Activated CD4-positive, alpha-beta T cell treated with anti-CD3 and anti-CD28 coated beads, Interleukin-10, Interleukin-2, amounts not matched to agents 100 ng/mL and 50 ng/mL, durations not matched to agents 16 hours and 8 hours (primary cell): ENCODE measurements around the gene DIPK1C.

Experiments used
- DNase-seq: peaks from one replicate; pipeline ENCODE4 v3.0.0-alpha.2; 2020

The DIPK1C gene

GRCh38 chr18:74447404-74448152 is 9.5 kb downstream of the DIPK1C start:
- DNase-seq, result no peak

- DNase-seq, result no peak
Measured at GRCh38 chr18:74446631-74447403, 10.3 kb downstream of the DIPK1C start.

DNA sequence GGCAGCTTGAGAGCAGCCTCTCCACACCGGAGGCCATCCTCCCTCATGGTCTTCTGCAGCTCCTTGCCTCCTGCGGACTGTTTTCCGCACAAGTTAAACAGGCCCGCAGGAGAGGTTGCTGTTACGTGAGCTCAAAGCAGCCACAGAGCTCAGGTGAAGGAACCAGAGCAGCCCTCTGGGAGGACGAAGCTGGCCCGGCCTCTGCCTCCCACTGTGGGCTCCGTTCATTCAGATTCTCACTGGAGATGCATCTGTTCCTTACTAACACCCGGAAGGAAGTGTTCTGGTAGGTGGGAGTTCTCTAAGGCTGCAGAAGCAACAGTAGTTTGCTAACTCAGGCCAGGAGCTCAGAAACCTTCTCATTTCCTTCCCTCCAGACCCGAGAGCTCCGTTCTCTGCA is 10.9 kb downstream of the DIPK1C start:
- DNase-seq, result no peak

- DNase-seq, result no peak
Measured at GRCh38 chr18:74445585-74445984, 11.5 kb downstream of the DIPK1C start.

GRCh38 chr18:74444104-74444503 is 13.0 kb downstream of the DIPK1C start:
- no peak for DNase-seq

GRCh38 chr18:74440808-74441427 is 16.2 kb downstream of the DIPK1C start:
- no peak for DNase-seq

DNA sequence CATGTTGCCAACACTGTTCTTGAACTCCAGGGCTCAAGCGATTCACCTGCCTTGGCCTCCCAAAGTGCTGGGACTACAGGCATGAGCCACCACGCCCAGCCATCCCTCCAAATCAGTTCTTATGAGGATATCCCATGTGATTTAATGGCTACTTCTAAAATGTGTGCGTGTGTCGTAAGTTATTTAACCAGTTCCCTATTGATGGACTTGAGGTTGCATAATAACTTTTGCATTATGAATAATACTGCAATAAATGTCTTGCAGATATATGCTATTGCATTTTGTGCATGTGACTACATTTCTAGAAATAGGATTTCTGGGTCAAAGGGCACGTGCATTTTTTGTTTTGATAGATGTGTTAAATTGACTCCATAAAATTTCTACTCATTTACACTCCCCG is 19.0 kb downstream of the DIPK1C start:
- DNase-seq, result no peak

- DNase-seq, result no peak
Measured at GRCh38 chr18:74436158-74436769, 20.8 kb downstream of the DIPK1C start.

- DNase-seq, result no peak
Measured at GRCh38 chr18:74435740-74436139, 21.4 kb downstream of the DIPK1C start.

GRCh38 chr18:74434466-74434865 is 22.6 kb downstream of the DIPK1C start:
- DNase-seq, result no peak

DNA sequence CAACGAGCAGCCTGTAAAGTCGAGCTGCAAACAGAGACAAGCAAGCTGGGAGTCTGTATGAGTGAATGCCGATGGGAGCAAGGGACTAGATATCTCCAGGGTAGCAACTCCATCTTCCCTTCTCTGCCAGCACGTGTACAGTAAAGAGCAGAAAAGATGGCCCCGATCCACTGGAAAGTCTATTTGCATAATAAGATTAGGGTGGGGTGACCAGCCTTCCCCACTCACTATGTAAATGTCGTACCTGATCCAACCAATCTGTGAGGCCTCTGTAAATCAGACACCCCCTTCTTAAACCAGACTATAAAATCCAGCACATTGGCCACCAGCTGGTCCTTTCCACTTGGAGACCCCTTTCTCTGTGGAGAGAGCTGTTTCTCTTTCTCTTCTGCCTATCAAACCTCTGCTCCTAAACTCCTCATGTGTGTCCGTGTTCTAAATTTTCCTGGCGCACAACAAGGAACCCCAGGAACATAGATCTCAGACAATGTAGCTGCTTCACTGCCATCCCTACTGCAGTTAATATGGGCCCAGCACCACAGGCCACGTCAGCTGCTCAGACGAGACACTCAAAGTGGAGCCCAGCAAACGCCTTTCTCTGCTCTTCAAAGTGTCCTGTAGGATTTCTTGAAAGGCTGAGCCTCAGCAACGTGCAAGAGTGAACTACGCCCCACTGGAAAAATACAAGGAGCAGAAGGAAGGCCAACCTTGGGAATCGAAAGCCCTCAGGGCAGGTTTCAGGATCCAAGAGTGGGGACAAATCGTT is 26.1 kb downstream of the DIPK1C start:
- DNase-seq, result no peak

DNA sequence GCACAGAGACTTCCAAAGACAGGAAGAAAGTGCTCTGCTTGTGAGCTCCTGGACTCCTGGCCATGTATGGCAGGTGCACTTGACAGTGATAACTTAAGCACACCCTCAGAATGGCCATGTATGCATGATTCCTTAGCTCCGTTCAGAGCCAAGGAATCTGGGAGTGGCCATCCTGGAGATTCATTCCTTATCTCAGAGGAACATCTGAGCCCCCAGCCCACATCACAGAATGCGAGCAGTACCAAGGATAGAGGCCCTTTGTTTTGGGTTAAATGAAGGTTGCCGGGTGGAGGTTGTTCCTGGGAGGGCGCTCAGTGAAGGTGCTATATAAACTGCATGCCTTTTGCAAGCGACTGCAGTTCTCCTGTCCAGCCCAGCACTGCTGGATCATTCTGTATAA is 26.9 kb downstream of the DIPK1C start:
- DNase-seq, result no peak

- no peak for DNase-seq
Measured at GRCh38 chr18:74429096-74429495, 28.0 kb downstream of the DIPK1C start.

DNA sequence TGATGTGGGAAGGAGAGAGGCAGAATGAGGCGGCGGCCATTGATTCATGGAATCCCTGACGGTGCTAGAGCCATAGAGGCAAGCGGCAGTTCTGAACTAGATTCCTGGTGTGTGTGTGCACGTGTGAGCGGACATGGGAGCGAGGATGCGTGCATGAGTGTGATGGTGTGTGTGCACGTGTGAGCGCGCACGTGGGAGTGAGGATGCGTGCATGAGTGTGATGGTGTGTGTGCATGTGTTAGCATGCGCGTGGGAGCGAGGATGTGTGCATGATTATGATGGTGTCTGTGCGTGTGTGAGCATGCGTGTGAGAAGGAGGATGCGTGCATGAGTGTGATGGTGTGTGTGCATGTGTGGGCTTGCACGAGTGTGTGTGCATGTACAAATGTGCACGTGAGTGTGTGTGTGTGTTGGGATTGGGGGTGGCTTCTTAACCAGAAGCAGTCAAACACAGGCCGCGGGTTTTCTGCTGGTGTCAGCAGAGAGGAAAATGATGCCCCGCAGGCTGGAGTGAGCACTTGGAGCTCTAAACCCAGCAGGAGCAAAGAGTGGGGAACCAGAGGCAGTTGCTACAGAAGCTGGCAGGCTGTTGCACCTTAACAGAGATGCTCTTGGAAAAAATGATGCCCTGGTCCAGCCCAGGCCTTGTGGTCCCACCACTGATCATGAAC is 29.5 kb downstream of the DIPK1C start:
- DNase-seq, result no peak

DNA sequence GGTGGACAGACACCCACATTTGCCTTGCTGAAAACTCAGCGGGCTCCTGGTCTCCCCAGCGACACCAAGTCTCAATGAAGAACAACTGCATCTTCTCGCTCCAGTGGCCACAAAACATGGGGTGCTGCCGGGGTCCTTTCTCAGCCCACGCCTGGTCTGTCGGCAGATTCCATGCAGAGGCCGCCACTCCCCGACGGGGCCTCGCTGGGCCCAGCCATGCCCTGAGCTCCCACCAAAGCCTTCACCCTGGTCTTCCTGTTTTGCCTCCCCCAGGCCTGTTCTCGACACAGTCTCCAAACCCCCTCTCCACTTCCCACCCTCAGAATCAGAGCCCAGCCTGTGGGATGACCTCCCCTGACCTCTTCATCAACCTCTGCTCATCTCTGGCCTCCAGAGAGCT is 31.2 kb downstream of the DIPK1C start:
- no peak for DNase-seq

GRCh38 chr18:74425161-74425560 is 31.9 kb downstream of the DIPK1C start:
- no peak for DNase-seq

GRCh38 chr18:74422541-74422940 is 34.6 kb downstream of the DIPK1C start:
- DNase-seq, result no peak

DNA sequence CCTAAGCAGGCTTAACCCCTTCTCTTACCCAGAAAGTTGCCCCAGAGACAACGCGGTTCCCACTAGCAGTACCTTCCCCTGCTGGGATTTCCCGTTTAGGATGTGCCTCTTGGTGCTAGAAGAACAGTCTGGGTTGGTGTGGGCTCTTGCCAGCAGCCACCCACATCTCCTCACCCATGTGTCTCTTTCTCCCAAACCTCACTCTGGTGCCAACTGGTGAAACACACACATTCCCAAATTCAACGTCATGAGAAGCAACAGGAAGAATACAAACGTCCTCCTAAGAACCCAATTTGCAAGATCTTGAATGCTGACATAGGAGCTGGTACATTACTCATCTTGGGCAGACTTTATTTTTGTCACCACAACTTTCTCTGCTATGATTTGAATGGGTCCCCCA is 36.2 kb downstream of the DIPK1C start:
- DNase-seq, result no peak

- DNase-seq, result no peak
Measured at GRCh38 chr18:74420481-74420880, 36.6 kb downstream of the DIPK1C start.

DNA sequence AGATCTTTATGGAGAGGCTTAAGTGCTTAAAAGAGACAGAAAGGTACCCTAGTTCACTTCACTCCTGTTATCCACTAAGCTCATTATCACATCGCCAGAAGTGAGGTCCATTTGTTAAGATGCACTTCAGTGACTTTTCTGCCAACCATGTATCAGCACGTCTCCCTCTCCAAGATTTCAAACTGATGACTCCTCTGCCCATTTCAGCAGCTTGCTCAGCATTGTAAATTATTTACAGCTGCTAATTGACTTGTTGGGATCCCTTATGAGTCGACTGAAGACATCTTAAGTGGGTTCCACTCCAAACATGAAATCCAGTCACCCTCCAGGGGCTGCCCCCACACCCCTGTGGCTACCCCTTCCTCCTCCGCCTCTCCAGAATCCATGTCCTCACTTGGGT is 37.3 kb downstream of the DIPK1C start:
- no peak for DNase-seq

DNA sequence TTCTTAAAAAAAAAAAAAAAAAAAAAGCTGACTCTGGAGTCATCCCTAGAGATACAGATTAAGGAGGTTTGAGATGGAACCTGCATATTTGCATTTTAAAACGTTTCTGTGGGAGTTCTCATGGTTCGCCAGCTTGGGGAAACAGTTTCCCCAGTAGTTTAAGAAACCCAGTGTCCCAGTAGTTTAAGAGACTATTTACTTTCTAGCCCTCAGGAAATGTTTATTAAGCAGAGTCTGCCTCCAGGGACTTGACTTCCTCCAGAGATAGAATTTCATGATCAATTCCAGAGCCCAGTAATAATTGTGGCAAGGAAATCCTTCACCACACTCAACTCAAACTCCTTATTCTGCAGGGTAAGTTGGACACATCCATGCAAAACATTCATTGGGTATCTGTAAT is 39.1 kb downstream of the DIPK1C start:
- DNase-seq, result no peak

- no peak for DNase-seq
Measured at GRCh38 chr18:74416124-74416523, 41.0 kb downstream of the DIPK1C start.
